Chondrocyte (in vitro differentiated cells): ENCODE results near the gene RNF145. TPM values are rescaled to one million over a fixed set of nuclear protein-coding genes. Genes with fewer than 3 reads are reported as not detected.

Source experiments
- DNase-seq: peaks from one replicate; pipeline ENCODE4 v3.0.0; 2021; ENCODE audit warnings: mixed read lengths, low spot score
- H3K27ac Mint-ChIP-seq: one replicate; pipeline ENCODE4 v1.8.0; 2021; ENCODE audit warnings: mild to moderate bottlenecking, moderate library complexity, mixed read lengths; ENCODE audit not compliant: unreplicated experiment
- H3K27me3 Mint-ChIP-seq: 2 replicates; pipeline ENCODE4 v1.8.0; 2021; ENCODE audit warnings: low read depth, mixed read lengths
- H3K36me3 Mint-ChIP-seq: 2 replicates; pipeline ENCODE4 v1.8.0; 2021; ENCODE audit warnings: low read depth, mixed read lengths
- H3K4me1 Mint-ChIP-seq: 2 replicates; pipeline ENCODE4 v1.8.0; 2021; ENCODE audit warnings: low read depth, mild to moderate bottlenecking, mixed read lengths
- H3K4me3 Mint-ChIP-seq: one replicate; pipeline ENCODE4 v1.8.0; 2021; ENCODE audit warnings: mild to moderate bottlenecking, moderate library complexity, mixed read lengths; ENCODE audit not compliant: unreplicated experiment
- H3K9me3 Mint-ChIP-seq: 2 replicates; pipeline ENCODE4 v1.8.0; 2021; ENCODE audit warnings: low read depth, mixed read lengths
- long read RNA-seq: library from polyadenylated mRNA; stranded (forward); transcript quantifications from one replicate; pipeline ENCODE4 v2.0.0, GENCODE V29; 2021
- total RNA-seq: library from RNA; stranded (reverse); gene quantifications from 3 replicates; pipeline ENCODE4 v1.2.1, GENCODE V29; 2021
- TF ChIP-seq, protein P1 (sequence below): fragments of 200-600 bp; sonication (generic); IDR thresholded peaks from 2 replicates; pipeline ENCODE4 v1.5.0; 2021; ENCODE audit warnings: antibody characterized with exemption, mild to moderate bottlenecking, moderate library complexity

The RNF145 gene, protein sequence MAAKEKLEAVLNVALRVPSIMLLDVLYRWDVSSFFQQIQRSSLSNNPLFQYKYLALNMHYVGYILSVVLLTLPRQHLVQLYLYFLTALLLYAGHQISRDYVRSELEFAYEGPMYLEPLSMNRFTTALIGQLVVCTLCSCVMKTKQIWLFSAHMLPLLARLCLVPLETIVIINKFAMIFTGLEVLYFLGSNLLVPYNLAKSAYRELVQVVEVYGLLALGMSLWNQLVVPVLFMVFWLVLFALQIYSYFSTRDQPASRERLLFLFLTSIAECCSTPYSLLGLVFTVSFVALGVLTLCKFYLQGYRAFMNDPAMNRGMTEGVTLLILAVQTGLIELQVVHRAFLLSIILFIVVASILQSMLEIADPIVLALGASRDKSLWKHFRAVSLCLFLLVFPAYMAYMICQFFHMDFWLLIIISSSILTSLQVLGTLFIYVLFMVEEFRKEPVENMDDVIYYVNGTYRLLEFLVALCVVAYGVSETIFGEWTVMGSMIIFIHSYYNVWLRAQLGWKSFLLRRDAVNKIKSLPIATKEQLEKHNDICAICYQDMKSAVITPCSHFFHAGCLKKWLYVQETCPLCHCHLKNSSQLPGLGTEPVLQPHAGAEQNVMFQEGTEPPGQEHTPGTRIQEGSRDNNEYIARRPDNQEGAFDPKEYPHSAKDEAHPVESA
- 79.0 to 83.9 TPM (median 82.5 TPM) in 3 replicates for total RNA-seq
- long read RNA-seq, transcript RNF145-202 (11 exons, 3,613 nt): major isoform, 28 of 67 reads
- long read RNA-seq, partial matches to known transcripts: 8 of 67 reads
- long read RNA-seq, other reads (novel, unspliced or antisense): 29 of 67 reads

DNA sequence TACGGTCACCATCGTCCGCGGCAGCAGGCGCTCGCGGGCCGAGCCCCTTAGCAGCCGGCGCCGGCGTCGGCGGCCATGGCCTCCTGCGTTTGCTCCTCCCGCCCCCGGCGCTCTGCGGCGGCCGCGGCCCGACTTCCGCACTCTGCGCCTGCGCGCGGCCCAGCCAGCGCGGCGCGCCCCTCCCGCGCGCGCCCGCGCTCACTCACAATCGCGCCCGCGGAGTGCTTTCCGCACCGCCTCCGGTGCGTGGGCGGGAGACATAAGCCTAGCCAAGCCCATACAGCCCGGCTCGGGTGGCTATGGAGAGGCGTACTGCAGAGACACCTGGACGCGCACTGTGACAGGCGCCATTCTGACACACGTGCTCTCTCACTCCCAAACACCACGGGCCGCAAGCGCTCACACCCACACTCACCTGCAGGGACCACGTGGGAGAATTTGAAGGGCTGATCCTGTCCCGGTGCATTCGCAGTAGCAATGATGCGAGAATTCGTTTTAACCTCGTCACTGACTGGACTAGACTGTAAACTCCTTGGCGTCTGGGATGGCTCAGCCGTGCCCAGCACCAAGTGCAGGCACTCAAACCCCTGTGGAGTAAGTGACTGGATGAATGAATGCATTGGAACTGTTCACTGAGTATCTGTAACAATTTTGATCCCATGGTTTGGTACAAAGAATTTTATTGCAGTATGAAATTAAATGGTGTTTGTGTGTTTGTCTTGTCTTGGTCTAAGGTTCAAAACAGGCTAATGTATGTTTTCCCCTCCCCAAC is at the start of gene RNF145:
Gene RNF145 (minus strand): TSS at position 116 of the 772 bp plus-strand sequence. CDS start 5,936 bp downstream, outside the sequence.
- H3K36me3 Mint-ChIP-seq: no peaks in the 10 kb centered on the region
- no peaks in the 10 kb centered on the region for H3K9me3 Mint-ChIP-seq
- no peaks in the 10 kb centered on the region for H3K27me3 Mint-ChIP-seq
- TF ChIP-seq, protein P1, sequence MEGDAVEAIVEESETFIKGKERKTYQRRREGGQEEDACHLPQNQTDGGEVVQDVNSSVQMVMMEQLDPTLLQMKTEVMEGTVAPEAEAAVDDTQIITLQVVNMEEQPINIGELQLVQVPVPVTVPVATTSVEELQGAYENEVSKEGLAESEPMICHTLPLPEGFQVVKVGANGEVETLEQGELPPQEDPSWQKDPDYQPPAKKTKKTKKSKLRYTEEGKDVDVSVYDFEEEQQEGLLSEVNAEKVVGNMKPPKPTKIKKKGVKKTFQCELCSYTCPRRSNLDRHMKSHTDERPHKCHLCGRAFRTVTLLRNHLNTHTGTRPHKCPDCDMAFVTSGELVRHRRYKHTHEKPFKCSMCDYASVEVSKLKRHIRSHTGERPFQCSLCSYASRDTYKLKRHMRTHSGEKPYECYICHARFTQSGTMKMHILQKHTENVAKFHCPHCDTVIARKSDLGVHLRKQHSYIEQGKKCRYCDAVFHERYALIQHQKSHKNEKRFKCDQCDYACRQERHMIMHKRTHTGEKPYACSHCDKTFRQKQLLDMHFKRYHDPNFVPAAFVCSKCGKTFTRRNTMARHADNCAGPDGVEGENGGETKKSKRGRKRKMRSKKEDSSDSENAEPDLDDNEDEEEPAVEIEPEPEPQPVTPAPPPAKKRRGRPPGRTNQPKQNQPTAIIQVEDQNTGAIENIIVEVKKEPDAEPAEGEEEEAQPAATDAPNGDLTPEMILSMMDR: no peak
- peaks cover 40% of the 10 kb centered on the region for H3K4me1 Mint-ChIP-seq
- DNase-seq: peak; percentile 92
- peak within 1 kb of the TSS; percentile 97 for H3K4me3 Mint-ChIP-seq
- H3K27ac Mint-ChIP-seq: peak within 1 kb of the TSS; percentile 100

DNA sequence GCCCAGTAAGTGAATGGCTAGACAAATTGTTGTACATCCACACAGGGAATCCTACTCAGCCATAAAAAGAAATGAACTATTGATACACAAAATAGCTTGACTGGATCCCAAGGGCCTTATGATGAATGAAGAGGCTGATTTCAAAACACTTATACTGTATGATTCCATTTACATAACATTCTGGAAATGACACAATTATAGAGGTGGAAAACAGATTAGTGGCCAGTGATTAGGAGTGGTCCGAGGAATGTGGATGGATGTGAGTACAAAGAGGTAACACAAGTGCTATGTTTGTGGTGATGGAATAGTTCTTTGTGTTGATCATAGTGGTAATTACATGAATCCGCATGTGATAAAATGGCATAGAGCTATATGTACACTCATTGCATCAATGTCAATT is 49.0 kb upstream of the RNF145 start:
- DNase-seq: no peak
- Mint-ChIP-seq H3K36me3 (no peaks in the 10 kb centered on the region), H3K9me3 (no peaks in the 10 kb centered on the region), H3K4me1 (peaks cover 9% of the 10 kb centered on the region), H3K4me3 (no peak overlapping the region), H3K27ac (no peak overlapping the region), H3K27me3 (peaks cover 20% of the 10 kb centered on the region)
- TF ChIP-seq, protein P1: no peak

DNA sequence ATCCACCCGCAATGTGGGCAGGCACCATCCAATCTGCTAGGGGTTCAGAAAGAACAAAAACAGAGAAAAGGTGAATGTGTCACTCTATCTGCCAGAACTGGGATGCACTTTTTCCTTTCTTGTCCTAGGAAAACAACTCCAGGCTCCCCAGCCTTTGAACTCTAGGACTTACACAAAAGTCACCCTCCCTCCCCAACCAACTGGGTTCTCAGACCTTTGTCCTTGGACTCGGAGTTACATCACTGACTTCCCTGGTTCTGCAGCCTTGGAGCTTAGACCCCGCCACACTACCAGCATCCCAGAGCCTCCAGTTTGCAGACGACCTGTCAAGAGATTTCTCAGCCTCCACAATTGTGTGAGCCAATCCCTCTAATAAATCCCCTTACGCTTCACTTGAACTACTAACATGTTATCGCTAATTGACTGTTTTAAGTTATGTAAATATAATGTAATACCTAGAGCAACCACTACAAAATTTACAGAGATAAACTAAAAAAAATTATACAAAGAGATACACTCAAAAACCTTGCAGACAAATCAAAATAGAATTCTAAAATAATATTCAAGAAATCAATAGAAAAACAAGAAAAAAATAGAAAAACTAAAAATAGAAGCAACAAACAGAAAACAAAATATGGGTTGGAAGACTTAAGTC is 48.4 kb upstream of the RNF145 start:
- Mint-ChIP-seq H3K4me1 (peaks cover 8% of the 10 kb centered on the region), H3K36me3 (no peaks in the 10 kb centered on the region), H3K9me3 (no peaks in the 10 kb centered on the region), H3K27me3 (peaks cover 23% of the 10 kb centered on the region), H3K4me3 (no peak overlapping the region), H3K27ac (no peak overlapping the region)
- DNase-seq: no peak
- TF ChIP-seq, protein P1: peak; percentile 48

DNA sequence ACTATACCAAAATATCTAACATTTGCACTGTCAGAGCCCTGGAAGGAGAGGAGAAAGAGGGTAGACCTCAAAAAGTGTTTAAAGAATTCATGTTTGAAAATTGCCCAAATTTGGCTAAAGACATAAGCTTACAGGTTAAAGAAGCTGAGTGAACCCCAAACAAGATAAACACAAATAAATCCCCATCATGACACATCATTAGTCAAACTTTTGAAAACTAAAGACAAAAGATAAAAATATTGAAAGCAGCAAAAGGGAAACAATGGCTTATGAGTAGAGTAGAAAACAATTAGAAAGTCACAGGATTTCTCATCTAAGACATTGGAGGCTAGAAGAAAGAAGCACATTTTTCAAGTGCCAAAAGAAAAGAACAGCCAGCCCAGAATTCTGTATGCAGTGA is 47.7 kb upstream of the RNF145 start:
- peaks cover 23% of the 10 kb centered on the region for H3K27me3 Mint-ChIP-seq
- H3K4me3 Mint-ChIP-seq: no peak overlapping the region
- H3K4me1 Mint-ChIP-seq: peaks cover 2% of the 10 kb centered on the region
- no peaks in the 10 kb centered on the region for H3K36me3 Mint-ChIP-seq
- no peak for DNase-seq
- TF ChIP-seq, protein P1: no peak
- H3K27ac Mint-ChIP-seq: no peak overlapping the region
- no peaks in the 10 kb centered on the region for H3K9me3 Mint-ChIP-seq
